Measurements from ENCODE around the gene RAB6A.

RAB6A gene

GRCh38 chr11:73655686-73656085, 105.2 kb downstream of the RAB6A start:
- peaks cover 11% of the 10 kb centered on the region for H3K36me3 Mint-ChIP-seq (ENCODE audit: insufficient read depth)
- H3K4me3 Mint-ChIP-seq = no peak overlapping the region
- DNase-seq (ENCODE audit: low spot score in 2 of 2) = no peak
- H3K9me3 Mint-ChIP-seq = no peaks in the 10 kb centered on the region
- no peaks in the 10 kb centered on the region for H3K4me1 Mint-ChIP-seq
- ATAC-seq (replicated peaks; ENCODE audit: extremely low read depth, poor library complexity, severe bottlenecking) = no peak
- no peaks in the 10 kb centered on the region for H3K27me3 Mint-ChIP-seq
- H3K27ac Mint-ChIP-seq (ENCODE audit: low read depth) = no peak overlapping the region

- Mint-ChIP-seq H3K27me3 (no peaks in the 10 kb centered on the region), H3K27ac (ENCODE audit: low read depth) (no peak overlapping the region), H3K4me1 (no peaks in the 10 kb centered on the region), H3K4me3 (no peak overlapping the region), H3K36me3 (ENCODE audit: insufficient read depth) (peaks cover 11% of the 10 kb centered on the region), H3K9me3 (no peaks in the 10 kb centered on the region)
- ATAC-seq (replicated peaks; ENCODE audit: extremely low read depth, poor library complexity, severe bottlenecking) (no peak), DNase-seq (ENCODE audit: low spot score in 2 of 2) (no peak)
Observed at GRCh38 chr11:73654482-73655021, 106.3 kb downstream of the RAB6A start.

GRCh38 chr11:73653996-73654395, 106.9 kb downstream of the RAB6A start:
- DNase-seq (ENCODE audit: low spot score in 2 of 2) (no peak), ATAC-seq (replicated peaks; ENCODE audit: extremely low read depth, poor library complexity, severe bottlenecking) (no peak)
- Mint-ChIP-seq H3K27me3 (no peaks in the 10 kb centered on the region), H3K4me3 (no peak overlapping the region), H3K27ac (ENCODE audit: low read depth) (no peak overlapping the region), H3K4me1 (no peaks in the 10 kb centered on the region), H3K36me3 (ENCODE audit: insufficient read depth) (peaks cover 11% of the 10 kb centered on the region), H3K9me3 (no peaks in the 10 kb centered on the region)

DNA sequence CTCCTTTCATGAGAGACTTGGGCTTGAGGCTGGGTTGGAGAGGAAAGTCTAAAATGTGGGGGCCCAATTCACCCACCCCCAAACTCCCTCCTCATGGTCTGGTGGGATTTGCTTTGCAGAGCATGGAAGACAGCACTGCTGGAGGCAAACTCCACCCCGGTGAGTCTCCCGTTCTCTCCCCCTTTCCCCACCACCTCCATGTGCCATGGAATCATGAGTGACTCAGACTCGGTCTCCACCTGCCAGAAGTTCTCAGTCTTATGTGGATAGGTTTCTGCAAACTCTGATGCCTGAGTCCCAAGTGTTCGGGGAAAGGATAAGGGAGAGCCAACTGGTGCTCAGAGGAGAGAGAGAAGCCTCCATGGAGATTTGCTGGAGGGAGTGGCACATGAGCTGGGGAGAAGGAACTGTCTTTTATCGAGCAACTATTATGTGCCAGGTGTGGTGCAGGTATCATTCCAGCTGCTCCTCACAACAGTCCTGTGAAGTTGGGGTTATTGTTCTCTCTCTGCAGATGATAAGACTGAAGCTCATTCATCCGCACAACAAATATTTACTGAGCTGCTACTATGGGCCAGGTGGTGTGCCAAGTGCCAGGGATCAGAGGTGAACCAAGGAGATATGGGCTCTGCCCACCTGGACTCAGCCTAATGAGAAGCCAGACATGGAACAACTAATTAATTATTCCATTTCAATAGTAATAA, 107.9 kb downstream of the RAB6A start:
- Mint-ChIP-seq H3K36me3 (ENCODE audit: insufficient read depth) (peaks cover 9% of the 10 kb centered on the region), H3K4me1 (peaks cover 2% of the 10 kb centered on the region), H3K27me3 (no peaks in the 10 kb centered on the region), H3K9me3 (no peaks in the 10 kb centered on the region), H3K4me3 (no peak overlapping the region), H3K27ac (ENCODE audit: low read depth) (no peak overlapping the region)
- DNase-seq (ENCODE audit: low spot score in 2 of 2) (no peak), ATAC-seq (replicated peaks; ENCODE audit: extremely low read depth, poor library complexity, severe bottlenecking) (no peak)

DNA sequence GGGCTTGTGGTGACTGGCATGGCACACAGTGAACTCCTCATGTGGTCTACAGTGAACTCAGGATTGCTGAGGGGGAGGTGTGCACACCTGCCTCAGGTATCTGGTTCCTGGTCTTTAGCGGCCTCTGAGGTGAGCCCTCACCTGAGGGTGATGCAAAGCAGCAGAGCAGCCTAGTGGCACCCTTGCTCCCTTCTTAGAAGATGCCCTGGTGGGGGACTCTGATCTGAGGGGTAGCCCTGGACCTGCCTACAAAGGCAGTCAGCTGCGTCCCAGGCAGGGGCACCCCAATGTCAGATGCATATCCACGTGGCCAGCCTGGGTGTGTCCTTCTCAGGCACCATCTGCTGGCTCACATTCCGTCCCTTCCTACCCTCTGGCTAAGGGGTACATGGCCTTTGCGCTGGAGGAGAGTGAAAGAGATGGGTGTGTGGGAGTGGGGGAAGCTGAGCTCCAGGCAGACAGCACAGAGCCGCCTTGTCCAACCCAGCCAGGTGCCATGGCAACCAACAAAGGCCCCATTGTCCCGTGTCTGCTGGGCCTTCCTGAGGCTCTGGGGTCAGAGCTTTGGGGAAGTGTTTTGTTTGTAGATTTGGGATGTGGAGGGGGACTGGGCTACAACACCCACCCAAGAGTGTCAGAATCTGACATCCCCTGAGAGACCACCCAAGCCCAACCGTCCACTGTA, 108.7 kb downstream of the RAB6A start:
- no peak overlapping the region for H3K4me3 Mint-ChIP-seq
- no peak overlapping the region for H3K27ac Mint-ChIP-seq (ENCODE audit: low read depth)
- peaks cover 10% of the 10 kb centered on the region for H3K4me1 Mint-ChIP-seq
- ATAC-seq (replicated peaks; ENCODE audit: extremely low read depth, poor library complexity, severe bottlenecking) (no peak), DNase-seq (ENCODE audit: low spot score in 2 of 2) (no peak)
- peaks cover 10% of the 10 kb centered on the region for H3K36me3 Mint-ChIP-seq (ENCODE audit: insufficient read depth)
- no peaks in the 10 kb centered on the region for H3K27me3 Mint-ChIP-seq
- no peaks in the 10 kb centered on the region for H3K9me3 Mint-ChIP-seq

DNA sequence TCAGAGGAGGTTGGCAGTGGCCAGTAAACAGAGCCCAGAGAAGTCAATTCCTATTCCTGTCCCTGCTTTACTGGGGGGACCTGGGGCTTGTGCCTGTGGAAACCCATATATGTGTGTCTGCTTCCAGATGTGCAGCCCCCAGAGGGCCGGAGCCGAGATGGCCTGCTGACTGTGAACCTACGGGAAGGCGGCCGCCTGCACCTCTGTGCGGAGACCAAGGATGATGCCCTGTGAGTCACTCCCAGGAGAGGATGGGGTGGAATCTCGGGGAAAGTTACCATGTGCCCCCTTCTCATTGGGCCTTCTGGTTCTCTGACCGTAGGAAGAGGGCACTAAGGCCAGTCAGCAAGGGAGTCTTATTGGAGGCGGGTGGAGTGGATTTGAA, 109.2 kb downstream of the RAB6A start:
- H3K9me3 Mint-ChIP-seq = no peaks in the 10 kb centered on the region
- H3K27ac Mint-ChIP-seq (ENCODE audit: low read depth) = no peak overlapping the region
- peaks cover 10% of the 10 kb centered on the region for H3K36me3 Mint-ChIP-seq (ENCODE audit: insufficient read depth)
- ATAC-seq (replicated peaks; ENCODE audit: extremely low read depth, poor library complexity, severe bottlenecking) = no peak
- no peaks in the 10 kb centered on the region for H3K27me3 Mint-ChIP-seq
- H3K4me1 Mint-ChIP-seq = peaks cover 13% of the 10 kb centered on the region
- no peak for DNase-seq (ENCODE audit: low spot score in 2 of 2)
- H3K4me3 Mint-ChIP-seq = no peak overlapping the region

- no peaks in the 10 kb centered on the region for H3K27me3 Mint-ChIP-seq
- H3K27ac Mint-ChIP-seq (ENCODE audit: low read depth) = no peak overlapping the region
- H3K4me1 Mint-ChIP-seq = peaks cover 13% of the 10 kb centered on the region
- ATAC-seq (replicated peaks; ENCODE audit: extremely low read depth, poor library complexity, severe bottlenecking) (no peak), DNase-seq (ENCODE audit: low spot score in 2 of 2) (no peak)
- no peaks in the 10 kb centered on the region for H3K9me3 Mint-ChIP-seq
- H3K4me3 Mint-ChIP-seq = no peak overlapping the region
- peaks cover 10% of the 10 kb centered on the region for H3K36me3 Mint-ChIP-seq (ENCODE audit: insufficient read depth)
Observed at GRCh38 chr11:73651252-73651651, 109.6 kb downstream of the RAB6A start.

GRCh38 chr11:73650400-73650799, 110.5 kb downstream of the RAB6A start:
- ATAC-seq (replicated peaks; ENCODE audit: extremely low read depth, poor library complexity, severe bottlenecking) (no peak), DNase-seq (ENCODE audit: low spot score in 2 of 2) (no peak)
- Mint-ChIP-seq H3K27ac (ENCODE audit: low read depth) (no peak overlapping the region), H3K4me1 (peaks cover 13% of the 10 kb centered on the region), H3K9me3 (no peaks in the 10 kb centered on the region), H3K36me3 (ENCODE audit: insufficient read depth) (peaks cover 10% of the 10 kb centered on the region), H3K4me3 (no peak overlapping the region), H3K27me3 (no peaks in the 10 kb centered on the region)

GRCh38 chr11:73649206-73649605, 111.7 kb downstream of the RAB6A start:
- no peaks in the 10 kb centered on the region for H3K27me3 Mint-ChIP-seq
- H3K27ac Mint-ChIP-seq (ENCODE audit: low read depth) = no peak overlapping the region
- ATAC-seq (replicated peaks; ENCODE audit: extremely low read depth, poor library complexity, severe bottlenecking) = no peak
- peak overlapping the region; percentile 14 for H3K4me3 Mint-ChIP-seq
- peaks cover 10% of the 10 kb centered on the region for H3K36me3 Mint-ChIP-seq (ENCODE audit: insufficient read depth)
- no peak for DNase-seq (ENCODE audit: low spot score in 2 of 2)
- H3K9me3 Mint-ChIP-seq = no peaks in the 10 kb centered on the region
- H3K4me1 Mint-ChIP-seq = peaks cover 13% of the 10 kb centered on the region

DNA sequence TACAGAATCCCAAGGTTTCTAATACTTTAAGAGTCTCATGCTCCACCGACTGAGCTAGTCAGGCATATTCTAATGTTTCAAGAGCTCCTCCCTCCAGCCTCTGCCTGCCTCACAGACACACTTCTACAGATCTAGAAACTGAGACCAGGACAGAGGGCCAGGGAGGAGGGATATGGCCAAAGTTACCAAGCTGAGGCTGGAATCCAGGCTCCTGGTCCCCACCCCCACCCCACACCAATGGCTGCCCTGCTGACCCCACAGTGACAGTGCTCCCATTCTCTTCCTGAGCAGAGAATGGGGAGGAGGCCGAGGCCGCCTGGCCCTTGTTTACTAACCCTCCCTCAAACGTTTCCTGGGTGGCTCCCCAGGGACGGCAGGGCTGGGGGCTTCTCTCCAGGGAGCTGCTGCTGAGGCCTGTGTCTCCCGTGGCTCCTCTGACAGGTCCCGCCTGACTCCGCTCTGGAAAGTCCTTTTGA, 112.3 kb downstream of the RAB6A start:
- DNase-seq (ENCODE audit: low spot score in 2 of 2) (no peak), ATAC-seq (replicated peaks; ENCODE audit: extremely low read depth, poor library complexity, severe bottlenecking) (no peak)
- Mint-ChIP-seq H3K9me3 (no peaks in the 10 kb centered on the region), H3K36me3 (ENCODE audit: insufficient read depth) (peaks cover 9% of the 10 kb centered on the region), H3K4me3 (peak overlapping the region; percentile 14), H3K27ac (ENCODE audit: low read depth) (no peak overlapping the region), H3K4me1 (peaks cover 13% of the 10 kb centered on the region), H3K27me3 (no peaks in the 10 kb centered on the region)

GRCh38 chr11:73648121-73648520, 112.8 kb downstream of the RAB6A start:
- H3K9me3 Mint-ChIP-seq = no peaks in the 10 kb centered on the region
- DNase-seq (ENCODE audit: low spot score in 2 of 2) = no peak
- no peak overlapping the region for H3K27ac Mint-ChIP-seq (ENCODE audit: low read depth)
- peak overlapping the region; percentile 80 for H3K4me3 Mint-ChIP-seq
- H3K4me1 Mint-ChIP-seq = peaks cover 13% of the 10 kb centered on the region
- H3K27me3 Mint-ChIP-seq = no peaks in the 10 kb centered on the region
- peaks cover 7% of the 10 kb centered on the region for H3K36me3 Mint-ChIP-seq (ENCODE audit: insufficient read depth)
- ATAC-seq (replicated peaks; ENCODE audit: extremely low read depth, poor library complexity, severe bottlenecking) = no peak

DNA sequence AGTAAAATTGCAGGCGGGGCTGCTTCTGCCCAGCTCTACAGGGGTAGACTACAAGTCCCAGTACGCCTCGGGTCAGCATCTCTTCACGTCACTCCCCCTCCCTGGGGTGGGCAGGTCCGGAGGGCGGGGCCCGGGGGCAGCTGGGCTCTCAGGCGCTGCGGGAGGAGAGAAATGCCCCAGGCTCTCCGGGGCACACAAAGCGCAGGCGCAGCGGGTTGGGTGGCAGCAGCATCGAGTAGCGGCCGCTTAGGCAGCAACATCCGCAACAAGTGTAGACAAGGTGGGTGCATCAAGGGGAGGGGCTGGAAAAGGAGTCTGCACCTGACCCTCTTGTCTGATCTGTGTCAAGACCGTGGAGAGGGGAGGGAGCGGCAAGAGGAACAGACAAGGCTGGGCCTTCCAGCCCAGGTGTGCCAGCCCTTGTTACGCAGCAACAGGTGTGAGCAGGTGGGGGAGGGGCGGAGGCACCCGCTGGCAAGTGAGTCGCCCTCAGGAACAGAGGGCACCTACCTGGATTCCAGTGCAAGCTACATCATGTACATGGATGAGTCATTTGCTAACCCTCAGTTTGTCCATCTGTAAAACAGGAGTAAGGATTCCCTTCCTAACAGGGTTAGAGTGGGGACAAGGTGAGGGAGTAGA, 113.3 kb downstream of the RAB6A start:
- Mint-ChIP-seq H3K27ac (ENCODE audit: low read depth) (peak overlapping the region; percentile 46), H3K36me3 (ENCODE audit: insufficient read depth) (peaks cover 7% of the 10 kb centered on the region), H3K9me3 (no peaks in the 10 kb centered on the region), H3K27me3 (no peaks in the 10 kb centered on the region), H3K4me1 (peaks cover 13% of the 10 kb centered on the region), H3K4me3 (peak overlapping the region; percentile 80)
- DNase-seq (ENCODE audit: low spot score in 2 of 2) (peak; percentile 79 to 89), ATAC-seq (replicated peaks; ENCODE audit: extremely low read depth, poor library complexity, severe bottlenecking) (peak; percentile 96)

Data from central memory CD8-positive, alpha-beta T cell (primary cell).